Esophagus muscularis mucosa (tissue), 3 donors: ENCODE data around the gene VPS29.

Source experiments
- CTCF ChIP-seq, 3 experiments: fragments of 200-600 bp in 2 of 3; fragments of 450-650 bp in 1 of 3; sonication (generic) in 2 of 3; IDR thresholded peaks; one replicate each; pipeline ENCODE4 v1.5.1; 2017 to 2019; ENCODE audit warnings: antibody characterized with exemption in 3 of 3, mild to moderate bottlenecking in 2 of 3, moderate library complexity in 1 of 3
- POLR2AphosphoS5 ChIP-seq, 2 donors: sonication (generic); formaldehyde crosslinking; IDR thresholded peaks; one replicate each; pipeline ENCODE4 v1.6.1; 2017; ENCODE audit warnings: antibody characterized with exemption in 2 of 2

GRCh38 chr12:110451263-110451662, 50.6 kb downstream of the VPS29 start:
- no peak for TF ChIP-seq CTCF (IDR thresholded peaks at IDR 0.05)
- no peak for TF ChIP-seq POLR2AphosphoS5 (IDR thresholded peaks at IDR 0.05)
